GM23338 (cell line): ENCODE data around the gene PLCH2. TPM values are rescaled to one million over a fixed set of nuclear protein-coding genes. Genes with fewer than 3 reads are reported as not detected.

Experiments used
- ATAC-seq: fragments of 200-7000 bp; cut with Tn5 transposase; 3 replicates; pipeline ENCODE4 v1.9.1; 2020
- DNase-seq: peaks from one replicate; pipeline ENCODE4 v3.0.0-alpha.2; 2015; ENCODE audit warnings: low spot score
- H2AFZ ChIP-seq: fragments of 200-600 bp; sonication (generic); 2 replicates; pipeline ENCODE4 v1.8.0; 2016; ENCODE audit warnings: antibody characterized with exemption, mild to moderate bottlenecking, moderate library complexity
- H3F3A ChIP-seq: fragments of 200-600 bp; sonication (generic); replicated peaks from 2 replicates; pipeline ENCODE4 v1.8.0; 2017; ENCODE audit warnings: antibody characterized with exemption, mixed run types, low read depth
- H3K27ac ChIP-seq: fragments of 200-600 bp; sonication (generic); 2 replicates; pipeline ENCODE4 v1.6.1; 2016; ENCODE audit warnings: low read depth
- H3K27me3 ChIP-seq: fragments of 200-600 bp; sonication (generic); 2 replicates; pipeline ENCODE4 v1.8.0; 2016; ENCODE audit warnings: mild to moderate bottlenecking, mixed run types, moderate library complexity; ENCODE audit not compliant: insufficient read depth
- H3K36me3 ChIP-seq: fragments of 200-600 bp; sonication (generic); 2 replicates; pipeline ENCODE4 v1.8.0; 2016; ENCODE audit warnings: mild to moderate bottlenecking; ENCODE audit not compliant: insufficient read depth
- H3K4me1 ChIP-seq: fragments of 200-600 bp; sonication (generic); 2 replicates; pipeline ENCODE4 v1.8.0; 2016; ENCODE audit warnings: mild to moderate bottlenecking, moderate library complexity; ENCODE audit not compliant: insufficient read depth
- H3K4me2 ChIP-seq: fragments of 200-600 bp; sonication (generic); 2 replicates; pipeline ENCODE4 v1.7.1; 2017; ENCODE audit warnings: mixed run types
- H3K4me3 ChIP-seq: fragments of 200-600 bp; sonication (generic); 2 replicates; pipeline ENCODE4 v1.6.1; 2016; ENCODE audit warnings: mixed run types
- H3K79me2 ChIP-seq: fragments of 200-600 bp; sonication (generic); replicated peaks from 2 replicates; pipeline ENCODE4 v1.8.0; 2017; ENCODE audit warnings: mild to moderate bottlenecking; ENCODE audit not compliant: insufficient read depth
- H3K9me2 ChIP-seq: fragments of 200-600 bp; sonication (generic); 2 replicates; pipeline ENCODE4 v1.8.0; 2017; ENCODE audit not compliant: insufficient read depth
- H4K20me1 ChIP-seq: fragments of 200-600 bp; sonication (generic); replicated peaks from 2 replicates; pipeline ENCODE4 v1.8.0; 2017; ENCODE audit warnings: mild to moderate bottlenecking; ENCODE audit not compliant: insufficient read depth
- H3K27ac Mint-ChIP-seq: 2 replicates; pipeline ENCODE4 v1.8.0; 2020; ENCODE audit warnings: inconsistent platforms, mild to moderate bottlenecking, moderate library complexity, mixed read lengths
- H3K27me3 Mint-ChIP-seq: 3 replicates; pipeline ENCODE4 v1.8.0; 2022; ENCODE audit warnings: low read depth, mild to moderate bottlenecking, moderate library complexity, mixed read lengths, inconsistent platforms; ENCODE audit not compliant: insufficient read depth, poor library complexity
- H3K36me3 Mint-ChIP-seq: 3 replicates; pipeline ENCODE4 v1.8.0; 2021; ENCODE audit warnings: low read depth, mild to moderate bottlenecking, inconsistent platforms, moderate library complexity, mixed read lengths
- H3K4me1 Mint-ChIP-seq: 3 replicates; pipeline ENCODE4 v1.8.0; 2020; ENCODE audit warnings: mild to moderate bottlenecking, inconsistent platforms, mixed read lengths
- H3K4me3 Mint-ChIP-seq: 3 replicates; pipeline ENCODE4 v1.8.0; 2021; ENCODE audit warnings: moderate library complexity, mild to moderate bottlenecking, inconsistent platforms, mixed read lengths
- H3K9me3 Mint-ChIP-seq: 3 replicates; pipeline ENCODE4 v1.8.0; 2020; ENCODE audit warnings: moderate library complexity, mild to moderate bottlenecking, inconsistent platforms, mixed read lengths
- JUNB ChIP-seq: IDR thresholded peaks from one replicate; pipeline ENCODE4 v1.6.1; 2016; ENCODE audit warnings: antibody characterized with exemption; ENCODE audit not compliant: unreplicated experiment
- NANOG ChIP-seq: IDR thresholded peaks from 2 replicates; pipeline ENCODE4 v1.6.1; 2016; ENCODE audit warnings: antibody characterized with exemption, borderline replicate concordance
- STAT1 ChIP-seq: IDR thresholded peaks from one replicate; pipeline ENCODE4 v1.6.1; 2016; ENCODE audit warnings: antibody characterized with exemption; ENCODE audit not compliant: unreplicated experiment
- ZNF114 ChIP-seq: fragments of 250-450 bp; sonication (Bioruptor Pico); IDR thresholded peaks from 2 replicates; pipeline ENCODE4 v1.5.0; 2020; ENCODE audit warnings: mild to moderate bottlenecking, moderate library complexity
- polyA plus RNA-seq: library from polyadenylated mRNA; unstranded; fragments of >200 nt; fragmentation: Nextera tagmentation; extraction: Ambion mirVana; gene quantifications from 2 replicates; pipeline ENCODE4 v1.2.1, GENCODE V29; 2016
- total RNA-seq: library from RNA; depleted of rRNA; stranded (reverse); fragments of >200 nt; shearing (Covaris generic); gene quantifications from 2 replicates; pipeline ENCODE4 v1.2.3, GENCODE V29; 2014
- TF ChIP-seq, protein P1 (sequence below): IDR thresholded peaks from 2 replicates; pipeline ENCODE4 v1.6.1; 2016; ENCODE audit warnings: antibody characterized with exemption
- TF ChIP-seq, protein P2 (sequence below): IDR thresholded peaks from one replicate; pipeline ENCODE4 v1.6.1; 2018; ENCODE audit warnings: antibody characterized with exemption; ENCODE audit not compliant: unreplicated experiment

PLCH2 gene
- total and polyA plus RNA-seq, 2 experiments from 2014 or later, result 0.31 TPM; not detected in 1

- no peak overlapping the region for H3K27ac ChIP-seq
- H3K36me3 Mint-ChIP-seq, result no peaks in the 10 kb centered on the region
- DNase-seq (no peak), ATAC-seq (no peak)
- H3F3A ChIP-seq, result no peaks in the 10 kb centered on the region
- no peaks in the 10 kb centered on the region for H3K79me2 ChIP-seq
- H3K27ac Mint-ChIP-seq, result no peak overlapping the region
- no peak overlapping the region for H3K4me2 ChIP-seq
- H3K27me3 ChIP-seq, result peaks cover 5% of the 10 kb centered on the region
- TF ChIP-seq, protein P1, sequence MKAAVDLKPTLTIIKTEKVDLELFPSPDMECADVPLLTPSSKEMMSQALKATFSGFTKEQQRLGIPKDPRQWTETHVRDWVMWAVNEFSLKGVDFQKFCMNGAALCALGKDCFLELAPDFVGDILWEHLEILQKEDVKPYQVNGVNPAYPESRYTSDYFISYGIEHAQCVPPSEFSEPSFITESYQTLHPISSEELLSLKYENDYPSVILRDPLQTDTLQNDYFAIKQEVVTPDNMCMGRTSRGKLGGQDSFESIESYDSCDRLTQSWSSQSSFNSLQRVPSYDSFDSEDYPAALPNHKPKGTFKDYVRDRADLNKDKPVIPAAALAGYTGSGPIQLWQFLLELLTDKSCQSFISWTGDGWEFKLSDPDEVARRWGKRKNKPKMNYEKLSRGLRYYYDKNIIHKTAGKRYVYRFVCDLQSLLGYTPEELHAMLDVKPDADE, result no peak
- TF ChIP-seq NANOG (no peak), JUNB (no peak)
- TF ChIP-seq, protein P2, sequence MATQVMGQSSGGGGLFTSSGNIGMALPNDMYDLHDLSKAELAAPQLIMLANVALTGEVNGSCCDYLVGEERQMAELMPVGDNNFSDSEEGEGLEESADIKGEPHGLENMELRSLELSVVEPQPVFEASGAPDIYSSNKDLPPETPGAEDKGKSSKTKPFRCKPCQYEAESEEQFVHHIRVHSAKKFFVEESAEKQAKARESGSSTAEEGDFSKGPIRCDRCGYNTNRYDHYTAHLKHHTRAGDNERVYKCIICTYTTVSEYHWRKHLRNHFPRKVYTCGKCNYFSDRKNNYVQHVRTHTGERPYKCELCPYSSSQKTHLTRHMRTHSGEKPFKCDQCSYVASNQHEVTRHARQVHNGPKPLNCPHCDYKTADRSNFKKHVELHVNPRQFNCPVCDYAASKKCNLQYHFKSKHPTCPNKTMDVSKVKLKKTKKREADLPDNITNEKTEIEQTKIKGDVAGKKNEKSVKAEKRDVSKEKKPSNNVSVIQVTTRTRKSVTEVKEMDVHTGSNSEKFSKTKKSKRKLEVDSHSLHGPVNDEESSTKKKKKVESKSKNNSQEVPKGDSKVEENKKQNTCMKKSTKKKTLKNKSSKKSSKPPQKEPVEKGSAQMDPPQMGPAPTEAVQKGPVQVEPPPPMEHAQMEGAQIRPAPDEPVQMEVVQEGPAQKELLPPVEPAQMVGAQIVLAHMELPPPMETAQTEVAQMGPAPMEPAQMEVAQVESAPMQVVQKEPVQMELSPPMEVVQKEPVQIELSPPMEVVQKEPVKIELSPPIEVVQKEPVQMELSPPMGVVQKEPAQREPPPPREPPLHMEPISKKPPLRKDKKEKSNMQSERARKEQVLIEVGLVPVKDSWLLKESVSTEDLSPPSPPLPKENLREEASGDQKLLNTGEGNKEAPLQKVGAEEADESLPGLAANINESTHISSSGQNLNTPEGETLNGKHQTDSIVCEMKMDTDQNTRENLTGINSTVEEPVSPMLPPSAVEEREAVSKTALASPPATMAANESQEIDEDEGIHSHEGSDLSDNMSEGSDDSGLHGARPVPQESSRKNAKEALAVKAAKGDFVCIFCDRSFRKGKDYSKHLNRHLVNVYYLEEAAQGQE, result no peak
- no peaks in the 10 kb centered on the region for H3K9me2 ChIP-seq
- H3K27me3 Mint-ChIP-seq, result peaks cover 3% of the 10 kb centered on the region
- no peak overlapping the region for H3K4me3 ChIP-seq
- no peaks in the 10 kb centered on the region for H3K9me3 Mint-ChIP-seq
- H3K4me1 Mint-ChIP-seq, result no peaks in the 10 kb centered on the region
- H3K4me1 ChIP-seq, result no peaks in the 10 kb centered on the region
- no peak overlapping the region for H2AFZ ChIP-seq
- H4K20me1 ChIP-seq, result no peaks in the 10 kb centered on the region
- no peaks in the 10 kb centered on the region for H3K36me3 ChIP-seq
- no peak overlapping the region for H3K4me3 Mint-ChIP-seq
Observed at GRCh38 chr1:2437617-2438016, 38.5 kb upstream of the PLCH2 start.

DNA sequence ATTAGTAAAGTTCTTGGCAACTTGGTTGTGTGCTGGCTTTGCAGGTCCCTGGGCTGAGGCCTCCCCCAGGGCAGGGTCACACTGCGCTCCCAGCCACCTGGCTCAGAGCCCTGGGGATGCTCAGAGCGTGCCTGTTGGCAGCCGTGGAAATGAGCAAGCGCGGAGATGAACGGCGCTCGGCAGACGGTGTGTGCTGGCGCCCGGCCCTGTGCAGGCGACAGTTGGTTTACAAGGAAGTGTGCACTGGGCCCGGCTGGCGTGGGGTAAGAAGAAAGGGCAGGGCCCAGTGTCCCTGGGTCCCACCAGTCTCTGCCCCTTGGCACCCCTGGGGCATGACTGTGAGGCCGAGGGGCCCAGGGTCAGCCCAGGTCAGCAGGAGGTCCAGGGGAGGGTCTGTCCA, 38.1 kb upstream of the PLCH2 start:
- no peak overlapping the region for H3K4me3 ChIP-seq
- H3K79me2 ChIP-seq, result no peaks in the 10 kb centered on the region
- Mint-ChIP-seq H3K4me1 (no peaks in the 10 kb centered on the region), H3K27ac (no peak overlapping the region), H3K36me3 (no peaks in the 10 kb centered on the region), H3K4me3 (no peak overlapping the region), H3K27me3 (peaks cover 7% of the 10 kb centered on the region), H3K9me3 (no peaks in the 10 kb centered on the region)
- no peaks in the 10 kb centered on the region for H3K9me2 ChIP-seq
- DNase-seq (no peak), ATAC-seq (no peak)
- TF ChIP-seq, protein P2, result no peak
- TF ChIP-seq STAT1, result no peak
- TF ChIP-seq ZNF114 (CRISPR knock-in tag), result no peak
- no peaks in the 10 kb centered on the region for H4K20me1 ChIP-seq
- no peaks in the 10 kb centered on the region for H3F3A ChIP-seq
- H3K27me3 ChIP-seq, result peaks cover 9% of the 10 kb centered on the region
- H3K4me1 ChIP-seq, result no peaks in the 10 kb centered on the region
- no peak overlapping the region for H3K4me2 ChIP-seq
- H2AFZ ChIP-seq, result no peak overlapping the region
- H3K36me3 ChIP-seq, result no peaks in the 10 kb centered on the region
- no peak overlapping the region for H3K27ac ChIP-seq
